Measurements from ENCODE around the gene WNT3.
"Not testable (repeated sequence)": the region's sequence is repeated elsewhere in the genome, so short reads cannot be mapped to it uniquely, and the experiment has no call there.

WNT3 gene

GRCh38 chr17:46764709-46765401 is 53.6 kb downstream of the WNT3 start:
- no peak for DNase-seq (ENCODE audit: low spot score)
- no peak overlapping the region for H3K27ac ChIP-seq

GRCh38 chr17:46764000-46764708 is 54.3 kb downstream of the WNT3 start:
- no peak overlapping the region for H3K27ac ChIP-seq
- no peak overlapping the region for H3K4me3 ChIP-seq
- TF ChIP-seq CTCF (IDR thresholded peaks at IDR 0.05), result no peak
- DNase-seq (ENCODE audit: low spot score), result no peak

More at GRCh38 chr17:46764709-46765401, 53.6 kb downstream of the WNT3 start:
- TF ChIP-seq CTCF (IDR thresholded peaks at IDR 0.05), result no peak
- no peak overlapping the region for H3K4me3 ChIP-seq

GRCh38 chr17:46763416-46763815 is 55.1 kb downstream of the WNT3 start:
- TF ChIP-seq CTCF (IDR thresholded peaks at IDR 0.05), result no peak
- H3K27ac ChIP-seq, result no peak overlapping the region
- DNase-seq (ENCODE audit: low spot score), result no peak
- H3K4me3 ChIP-seq, result no peak overlapping the region

GRCh38 chr17:46759141-46759540 is 59.4 kb downstream of the WNT3 start:
- no peak for DNase-seq (ENCODE audit: low spot score)
- H3K27ac ChIP-seq, result no peak overlapping the region

GRCh38 chr17:46758614-46759013 is 59.9 kb downstream of the WNT3 start:
- H3K27ac ChIP-seq, result no peak overlapping the region
- no peak for TF ChIP-seq CTCF (IDR thresholded peaks at IDR 0.05)
- DNase-seq (ENCODE audit: low spot score), result no peak
- no peak overlapping the region for H3K4me3 ChIP-seq

More at GRCh38 chr17:46759141-46759540, 59.4 kb downstream of the WNT3 start:
- no peak overlapping the region for H3K4me3 ChIP-seq
- TF ChIP-seq CTCF (IDR thresholded peaks at IDR 0.05), result no peak

GRCh38 chr17:46757588-46757987 is 60.9 kb downstream of the WNT3 start:
- not testable (repeated sequence) for H3K27ac ChIP-seq; DNase-seq (ENCODE audit: low spot score); H3K4me3 ChIP-seq

GRCh38 chr17:46756861-46757260 is 61.6 kb downstream of the WNT3 start:
- no peak overlapping the region for H3K27ac ChIP-seq
- no peak for DNase-seq (ENCODE audit: low spot score)
- no peak overlapping the region for H3K4me3 ChIP-seq
- no peak for TF ChIP-seq CTCF (IDR thresholded peaks at IDR 0.05)
